ENCODE results near the gene ZIC4.

GRCh38 chr3:147393261-147393942 lies 12.9 kb downstream of the ZIC4 start:
- TF ChIP-seq EP300 (IDR thresholded peaks at IDR 0.05): no peak
- no peak for TF ChIP-seq POLR2A (IDR thresholded peaks at IDR 0.05)
- no peak for TF ChIP-seq CTCF (IDR thresholded peaks at IDR 0.05)
